ENCODE measurements around the gene DENND2D. TPM values are rescaled to one million over a fixed set of nuclear protein-coding genes. Genes with fewer than 3 reads are reported as not detected.

The DENND2D gene
- total and polyA plus RNA-seq, 9 of the 15 experiments (the other 6 are each of a cell fraction or from before 2014, with no cell fraction given) = 0.08 to 0.44 (median 0.13) TPM; not detected in 6

GRCh38 chr1:111139324-111139955 is 61.0 kb downstream of the DENND2D start (continued):
- TF ChIP-seq, protein P1, sequence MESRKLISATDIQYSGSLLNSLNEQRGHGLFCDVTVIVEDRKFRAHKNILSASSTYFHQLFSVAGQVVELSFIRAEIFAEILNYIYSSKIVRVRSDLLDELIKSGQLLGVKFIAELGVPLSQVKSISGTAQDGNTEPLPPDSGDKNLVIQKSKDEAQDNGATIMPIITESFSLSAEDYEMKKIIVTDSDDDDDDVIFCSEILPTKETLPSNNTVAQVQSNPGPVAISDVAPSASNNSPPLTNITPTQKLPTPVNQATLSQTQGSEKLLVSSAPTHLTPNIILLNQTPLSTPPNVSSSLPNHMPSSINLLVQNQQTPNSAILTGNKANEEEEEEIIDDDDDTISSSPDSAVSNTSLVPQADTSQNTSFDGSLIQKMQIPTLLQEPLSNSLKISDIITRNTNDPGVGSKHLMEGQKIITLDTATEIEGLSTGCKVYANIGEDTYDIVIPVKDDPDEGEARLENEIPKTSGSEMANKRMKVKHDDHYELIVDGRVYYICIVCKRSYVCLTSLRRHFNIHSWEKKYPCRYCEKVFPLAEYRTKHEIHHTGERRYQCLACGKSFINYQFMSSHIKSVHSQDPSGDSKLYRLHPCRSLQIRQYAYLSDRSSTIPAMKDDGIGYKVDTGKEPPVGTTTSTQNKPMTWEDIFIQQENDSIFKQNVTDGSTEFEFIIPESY (CRISPR knock-in tag; IDR thresholded peaks at IDR 0.05) = no peak
- TF ChIP-seq ZNF76 (CRISPR knock-in tag; IDR thresholded peaks at IDR 0.05; ENCODE audit: borderline replicate concordance) (no peak), ZSCAN29 (IDR thresholded peaks at IDR 0.05) (no peak), STAG1 (CRISPR knock-in tag; IDR thresholded peaks at IDR 0.05; ENCODE audit: borderline replicate concordance) (no peak), GABPA (tag; conservative IDR thresholded peaks at IDR 0.05; ENCODE audit: low read depth) (peak; percentile 67), ZNF23 (CRISPR knock-in tag; IDR thresholded peaks at IDR 0.05) (no peak), ATF7 (IDR thresholded peaks at IDR 0.05) (no peak), NELFE (IDR thresholded peaks at IDR 0.05; ENCODE audit: insufficient read depth, insufficient read length) (no peak), HDAC1 (IDR thresholded peaks at IDR 0.05) (no peak), PCBP1 (IDR thresholded peaks at IDR 0.05; ENCODE audit: low read depth, low read length, poor library complexity, severe bottlenecking) (no peak), BCOR (IDR thresholded peaks at IDR 0.05) (no peak; the same call in 1 of the 2 replicates), HEY1 (CRISPR knock-in tag; IDR thresholded peaks at IDR 0.05; ENCODE audit: borderline replicate concordance) (no peak), NR2C2 (CRISPR knock-in tag; IDR thresholded peaks at IDR 0.05) (no peak), NR2C2 (tag; IDR thresholded peaks at IDR 0.05) (no peak), PHF21A (IDR thresholded peaks at IDR 0.05; ENCODE audit: borderline replicate concordance, low read depth) (no peak), NBN (IDR thresholded peaks at IDR 0.05; ENCODE audit: low read depth) (peak; percentile 75; the same call in 1 of the 2 replicates), SOX6 (IDR thresholded peaks at IDR 0.05) (no peak; the same call in 1 of the 2 replicates)
- TF ChIP-seq, protein P2, sequence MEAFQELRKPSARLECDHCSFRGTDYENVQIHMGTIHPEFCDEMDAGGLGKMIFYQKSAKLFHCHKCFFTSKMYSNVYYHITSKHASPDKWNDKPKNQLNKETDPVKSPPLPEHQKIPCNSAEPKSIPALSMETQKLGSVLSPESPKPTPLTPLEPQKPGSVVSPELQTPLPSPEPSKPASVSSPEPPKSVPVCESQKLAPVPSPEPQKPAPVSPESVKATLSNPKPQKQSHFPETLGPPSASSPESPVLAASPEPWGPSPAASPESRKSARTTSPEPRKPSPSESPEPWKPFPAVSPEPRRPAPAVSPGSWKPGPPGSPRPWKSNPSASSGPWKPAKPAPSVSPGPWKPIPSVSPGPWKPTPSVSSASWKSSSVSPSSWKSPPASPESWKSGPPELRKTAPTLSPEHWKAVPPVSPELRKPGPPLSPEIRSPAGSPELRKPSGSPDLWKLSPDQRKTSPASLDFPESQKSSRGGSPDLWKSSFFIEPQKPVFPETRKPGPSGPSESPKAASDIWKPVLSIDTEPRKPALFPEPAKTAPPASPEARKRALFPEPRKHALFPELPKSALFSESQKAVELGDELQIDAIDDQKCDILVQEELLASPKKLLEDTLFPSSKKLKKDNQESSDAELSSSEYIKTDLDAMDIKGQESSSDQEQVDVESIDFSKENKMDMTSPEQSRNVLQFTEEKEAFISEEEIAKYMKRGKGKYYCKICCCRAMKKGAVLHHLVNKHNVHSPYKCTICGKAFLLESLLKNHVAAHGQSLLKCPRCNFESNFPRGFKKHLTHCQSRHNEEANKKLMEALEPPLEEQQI (IDR thresholded peaks at IDR 0.05) = no peak
- TF ChIP-seq, protein P3, sequence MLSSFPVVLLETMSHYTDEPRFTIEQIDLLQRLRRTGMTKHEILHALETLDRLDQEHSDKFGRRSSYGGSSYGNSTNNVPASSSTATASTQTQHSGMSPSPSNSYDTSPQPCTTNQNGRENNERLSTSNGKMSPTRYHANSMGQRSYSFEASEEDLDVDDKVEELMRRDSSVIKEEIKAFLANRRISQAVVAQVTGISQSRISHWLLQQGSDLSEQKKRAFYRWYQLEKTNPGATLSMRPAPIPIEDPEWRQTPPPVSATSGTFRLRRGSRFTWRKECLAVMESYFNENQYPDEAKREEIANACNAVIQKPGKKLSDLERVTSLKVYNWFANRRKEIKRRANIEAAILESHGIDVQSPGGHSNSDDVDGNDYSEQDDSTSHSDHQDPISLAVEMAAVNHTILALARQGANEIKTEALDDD (IDR thresholded peaks at IDR 0.05) = no peak

All from K562 (cell line).